HCT116 (cell line): Measurements from ENCODE around the gene OR6X1. TPM values are rescaled to one million over a fixed set of nuclear protein-coding genes. Genes with fewer than 3 reads are reported as not detected.

Source experiments
- ATAC-seq: fragments of 200-7000 bp; cut with Tn5 transposase; 2 replicates; pipeline ENCODE4 v1.9.1; 2020; ENCODE audit warnings: mild to moderate bottlenecking, moderate library complexity
- BruUV-seq: library from RNA; stranded (reverse); fragments of 400-500 nt; replicated peaks from 2 replicates; lab custom pipeline; 2021; lab: Mats Ljungman, UMichigan
- CTCF ChIA-PET: fragments of 300-600 bp; sonication (Branson Sonifier 250); formaldehyde crosslinking; loops from one replicate; lab custom pipeline; 2021; ENCODE audit warnings: antibody characterized with exemption; lab: Charles Lee
- POLR2A ChIA-PET: fragments of 300-600, 350-600 bp; sonication (Branson Sonifier 250); formaldehyde crosslinking; loops from one replicate; lab custom pipeline; 2021; ENCODE audit warnings: antibody characterized with exemption; lab: Charles Lee
- RAD21 ChIA-PET, 2 experiments: fragments of 300-600 bp; sonication (Branson Sonifier 250); formaldehyde crosslinking; loops; one replicate each; lab custom pipeline; 2023; ENCODE audit warnings: low total read pairs in 2 of 2; ENCODE audit not compliant: uncharacterized antibody in 2 of 2, unreplicated experiment in 2 of 2, low non-redundant PET in 1 of 2; lab: Charles Lee
- DNase-seq: peaks from one replicate; pipeline ENCODE4 v3.0.0-alpha.2; 2010; ENCODE audit warnings: low read depth, low spot score
- H2AFZ ChIP-seq: fragments of 200-600 bp; shearing (Covaris generic), sonication (generic); 2 replicates; pipeline ENCODE4 v1.6.1; 2017; ENCODE audit warnings: low read depth, mixed run types, mixed read lengths, antibody characterized with exemption, low read length; ENCODE audit not compliant: poor library complexity, severe bottlenecking
- H3K27ac ChIP-seq: 2 replicates; pipeline ENCODE4 v1.5.1; 2012; ENCODE audit warnings: low read depth, low read length
- H3K27me3 ChIP-seq: fragments of 200-600 bp; sonication (generic); 2 replicates; pipeline ENCODE4 v1.6.1; 2016; ENCODE audit warnings: mixed run types, low read length, mixed read lengths; ENCODE audit not compliant: insufficient read depth
- H3K36me3 ChIP-seq, 2 experiments: fragments of 200-500 bp in 1 of 2; fragments of 200-600 bp in 1 of 2; sonication (Bioruptor generic) in 1 of 2; sonication (generic) in 1 of 2; 2 replicates each; pipeline versions ENCODE4 v1.5.1 to v1.6.1; 2014 to 2016; ENCODE audit warnings: low read length in 2 of 2, inconsistent platforms in 1 of 2, mixed read lengths in 1 of 2, mixed run types in 1 of 2; ENCODE audit not compliant: insufficient read depth in 2 of 2, control insufficient read depth in 1 of 2
- H3K4me1 ChIP-seq, 2 experiments: fragments of 200-600 bp in 1 of 2; sonication (generic) in 1 of 2; 2 replicates each; pipeline versions ENCODE4 v1.5.1 to v1.6.1; 2012 to 2017; ENCODE audit warnings: low read length in 2 of 2, inconsistent platforms in 1 of 2, mild to moderate bottlenecking in 1 of 2, mixed read lengths in 1 of 2, mixed run types in 1 of 2, moderate library complexity in 1 of 2; ENCODE audit not compliant: insufficient read depth in 2 of 2, control insufficient read depth in 1 of 2
- H3K4me2 ChIP-seq: fragments of 200-600 bp; sonication (generic); 2 replicates; pipeline ENCODE4 v1.6.1; 2017; ENCODE audit warnings: mixed run types, low read length, mixed read lengths
- H3K4me3 ChIP-seq, 2 experiments: fragments of 200-600 bp in 1 of 2; sonication (generic) in 1 of 2; replicated peaks in 1 of 2; 2 replicates each; pipeline ENCODE4 v1.5.1; 2011 to 2016; ENCODE audit warnings: low read length in 2 of 2, control low read depth in 1 of 2, low read depth in 1 of 2, mild to moderate bottlenecking in 1 of 2, mixed read lengths in 1 of 2, mixed run types in 1 of 2
- H3K79me2 ChIP-seq: fragments of 200-600 bp; sonication (generic); 2 replicates; pipeline ENCODE4 v1.6.1; 2017; ENCODE audit warnings: mild to moderate bottlenecking, mixed run types, low read length, moderate library complexity, mixed read lengths; ENCODE audit not compliant: insufficient read depth
- H3K9ac ChIP-seq: fragments of 200-600 bp; sonication (generic); 2 replicates; pipeline ENCODE4 v1.6.1; 2016; ENCODE audit warnings: low read length, mixed read lengths
- H3K9me2 ChIP-seq: fragments of 200-600 bp; sonication (generic), shearing (Covaris generic); 2 replicates; pipeline ENCODE4 v1.6.1; 2017; ENCODE audit warnings: mixed run types, mild to moderate bottlenecking, moderate library complexity; ENCODE audit not compliant: insufficient read depth
- H3K9me3 ChIP-seq, 2 experiments: fragments of 200-500 bp in 1 of 2; fragments of 200-600 bp in 1 of 2; sonication (Bioruptor generic) in 1 of 2; sonication (generic) in 1 of 2; 2 replicates each; pipeline ENCODE4 v1.6.1; 2014 to 2017; ENCODE audit warnings: low read length in 2 of 2, mixed read lengths in 2 of 2, inconsistent platforms in 1 of 2, low read depth in 1 of 2, mild to moderate bottlenecking in 1 of 2, mixed run types in 1 of 2, moderate library complexity in 1 of 2; ENCODE audit not compliant: control insufficient read depth in 1 of 2, insufficient read depth in 1 of 2
- H4K20me1 ChIP-seq: fragments of 200-600 bp; sonication (generic), shearing (Covaris generic); 2 replicates; pipeline ENCODE4 v1.6.1; 2017; ENCODE audit warnings: mixed run types, mild to moderate bottlenecking, moderate library complexity; ENCODE audit not compliant: insufficient read depth
- CBX3 ChIP-seq: IDR thresholded peaks from 2 replicates; pipeline ENCODE4 v1.6.1; 2012; ENCODE audit warnings: low read depth
- EGR1 ChIP-seq: IDR thresholded peaks from 2 replicates; pipeline ENCODE4 v1.6.1; 2012; ENCODE audit warnings: low read depth
- ELF1 ChIP-seq: IDR thresholded peaks from 2 replicates; pipeline ENCODE4 v1.6.1; 2012; ENCODE audit warnings: low read depth, borderline replicate concordance
- EZH2 ChIP-seq: fragments of 200-600 bp; sonication (generic); IDR thresholded peaks from 2 replicates; pipeline ENCODE4 v1.6.1; 2017; ENCODE audit warnings: antibody characterized with exemption, mixed run types
- EZH2phosphoT487 ChIP-seq: fragments of 200-600 bp; IDR thresholded peaks from 2 replicates; pipeline ENCODE4 v1.6.1; 2018; ENCODE audit warnings: antibody characterized with exemption, borderline replicate concordance
- FOSL1 ChIP-seq: IDR thresholded peaks from 2 replicates; pipeline ENCODE4 v1.6.1; 2012; ENCODE audit warnings: low read depth
- POLR2A ChIP-seq: IDR thresholded peaks from 2 replicates; pipeline ENCODE4 v1.7.0; 2011; ENCODE audit warnings: borderline replicate concordance; ENCODE audit not compliant: insufficient read depth, insufficient read length; ENCODE audit errors: extremely low read depth
- POLR2AphosphoS5 ChIP-seq: IDR thresholded peaks from 2 replicates; pipeline ENCODE4 v1.6.1; 2011; ENCODE audit warnings: mild to moderate bottlenecking, low read depth, low read length, moderate library complexity
- RAD21 ChIP-seq: IDR thresholded peaks from 2 replicates; pipeline ENCODE4 v1.6.1; 2012; ENCODE audit warnings: low read depth, mild to moderate bottlenecking
- SP1 ChIP-seq: IDR thresholded peaks from 2 replicates; pipeline ENCODE4 v1.6.1; 2012; ENCODE audit warnings: low read depth
- YY1 ChIP-seq: IDR thresholded peaks from 2 replicates; pipeline ENCODE4 v1.6.1; 2011; ENCODE audit warnings: low read length, low read depth, moderate library complexity, mild to moderate bottlenecking; ENCODE audit not compliant: insufficient replicate concordance; ENCODE audit errors: extremely low read depth
- ZFX ChIP-seq: fragments of 450-650 bp; IDR thresholded peaks from 2 replicates; pipeline ENCODE4 v1.6.1; 2017
- intact Hi-C: fragments of 100-400 bp; cut with micrococcal nuclease; formaldehyde crosslinking; loops from 2 replicates; pipeline ENCODE4 v1.10.0; 2022
- total RNA-seq: library from RNA; stranded (reverse); gene quantifications from one replicate; pipeline ENCODE4 v1.2.1, GENCODE V29; 2021; ENCODE audit not compliant: unreplicated experiment
- TF ChIP-seq, protein P1 (sequence below): IDR thresholded peaks from 2 replicates; pipeline ENCODE4 v1.6.1; 2012; ENCODE audit warnings: low read depth

OR6X1 gene
- total RNA-seq, 1 experiment from 2014 or later, result not detected

DNA sequence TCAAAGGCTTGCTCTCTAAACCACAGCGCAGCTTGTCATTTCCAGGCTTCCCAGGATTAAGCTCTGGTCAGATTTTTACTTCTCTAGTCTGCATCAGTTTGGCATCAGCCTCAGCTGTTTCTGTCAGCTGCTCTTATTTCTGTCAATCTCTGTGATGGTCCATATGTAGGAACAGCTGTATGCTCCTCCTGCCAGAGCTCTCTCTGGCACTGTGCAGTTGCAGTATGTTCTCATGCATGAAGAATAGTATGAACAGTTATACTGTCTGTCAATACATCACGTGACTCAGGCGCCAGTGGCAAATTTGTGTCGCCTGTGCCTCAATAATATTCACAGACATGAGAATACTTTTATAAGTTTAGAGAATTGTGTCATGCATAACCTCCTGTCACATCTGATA, 45.1 kb upstream of the OR6X1 start:
- Histone ChIP-seq H3K27me3 (0 out of 2 replicates have a peak, but pooled peaks cover 16% of the 10 kb centered on the region), H3K9ac (no peak overlapping the region), H3K4me3 (no peak overlapping the region), H3K9me3 (no peaks in the 10 kb centered on the region), H3K27ac (no peak overlapping the region), H2AFZ (no peak overlapping the region), H3K9me2 (no peaks in the 10 kb centered on the region), H3K4me2 (no peak overlapping the region), H4K20me1 (no peaks in the 10 kb centered on the region), H3K36me3 (no peaks in the 10 kb centered on the region), H3K4me1 (no peaks in the 10 kb centered on the region), H3K79me2 (no peaks in the 10 kb centered on the region)
- ChIA-PET CTCF (no interaction called here), RAD21 (no interaction called here), POLR2A (no interaction called here)
- BruUV-seq, result no TSS peak
- intact Hi-C loops, result no loop called here
- TF ChIP-seq FOSL1, result no peak
- TF ChIP-seq ZFX, result no peak
- no peak for TF ChIP-seq EZH2phosphoT487
- no peak for TF ChIP-seq YY1
- TF ChIP-seq CBX3, result no peak
- TF ChIP-seq ELF1, result no peak
- TF ChIP-seq, protein P1, sequence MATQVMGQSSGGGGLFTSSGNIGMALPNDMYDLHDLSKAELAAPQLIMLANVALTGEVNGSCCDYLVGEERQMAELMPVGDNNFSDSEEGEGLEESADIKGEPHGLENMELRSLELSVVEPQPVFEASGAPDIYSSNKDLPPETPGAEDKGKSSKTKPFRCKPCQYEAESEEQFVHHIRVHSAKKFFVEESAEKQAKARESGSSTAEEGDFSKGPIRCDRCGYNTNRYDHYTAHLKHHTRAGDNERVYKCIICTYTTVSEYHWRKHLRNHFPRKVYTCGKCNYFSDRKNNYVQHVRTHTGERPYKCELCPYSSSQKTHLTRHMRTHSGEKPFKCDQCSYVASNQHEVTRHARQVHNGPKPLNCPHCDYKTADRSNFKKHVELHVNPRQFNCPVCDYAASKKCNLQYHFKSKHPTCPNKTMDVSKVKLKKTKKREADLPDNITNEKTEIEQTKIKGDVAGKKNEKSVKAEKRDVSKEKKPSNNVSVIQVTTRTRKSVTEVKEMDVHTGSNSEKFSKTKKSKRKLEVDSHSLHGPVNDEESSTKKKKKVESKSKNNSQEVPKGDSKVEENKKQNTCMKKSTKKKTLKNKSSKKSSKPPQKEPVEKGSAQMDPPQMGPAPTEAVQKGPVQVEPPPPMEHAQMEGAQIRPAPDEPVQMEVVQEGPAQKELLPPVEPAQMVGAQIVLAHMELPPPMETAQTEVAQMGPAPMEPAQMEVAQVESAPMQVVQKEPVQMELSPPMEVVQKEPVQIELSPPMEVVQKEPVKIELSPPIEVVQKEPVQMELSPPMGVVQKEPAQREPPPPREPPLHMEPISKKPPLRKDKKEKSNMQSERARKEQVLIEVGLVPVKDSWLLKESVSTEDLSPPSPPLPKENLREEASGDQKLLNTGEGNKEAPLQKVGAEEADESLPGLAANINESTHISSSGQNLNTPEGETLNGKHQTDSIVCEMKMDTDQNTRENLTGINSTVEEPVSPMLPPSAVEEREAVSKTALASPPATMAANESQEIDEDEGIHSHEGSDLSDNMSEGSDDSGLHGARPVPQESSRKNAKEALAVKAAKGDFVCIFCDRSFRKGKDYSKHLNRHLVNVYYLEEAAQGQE, result no peak
- no peak for TF ChIP-seq POLR2A
- TF ChIP-seq EZH2, result no peak
- no peak for TF ChIP-seq EGR1
- no peak for TF ChIP-seq POLR2AphosphoS5
- no peak for TF ChIP-seq RAD21
- TF ChIP-seq SP1, result no peak
- no peak for ATAC-seq
- no peak for DNase-seq
